NB4 (cell line): Measurements from ENCODE around the gene NCL.

Experiments
- DNase-seq: peaks from one replicate; pipeline ENCODE4 v3.0.0; 2010; ENCODE audit warnings: low read depth
- H3K4me3 ChIP-seq: one replicate; pipeline ENCODE4 v1.5.1; 2011; ENCODE audit warnings: mild to moderate bottlenecking, low read depth, low read length, moderate library complexity
- CTCF ChIP-seq: IDR thresholded peaks from one replicate; pipeline ENCODE4 v1.5.1; 2012; ENCODE audit warnings: low read depth, low read length
- MYC ChIP-seq: IDR thresholded peaks from 2 replicates; pipeline ENCODE4 v1.6.1; 2011; ENCODE audit warnings: low read depth, low read length
- POLR2A ChIP-seq: IDR thresholded peaks from 2 replicates; pipeline ENCODE4 v1.6.1; 2011; ENCODE audit warnings: mild to moderate bottlenecking; ENCODE audit not compliant: insufficient read length; ENCODE audit errors: extremely low read depth
- TF ChIP-seq, protein P1 (sequence below): IDR thresholded peaks from 2 replicates; pipeline ENCODE4 v1.6.1; 2011; ENCODE audit warnings: low read depth, low read length

NCL gene

DNA sequence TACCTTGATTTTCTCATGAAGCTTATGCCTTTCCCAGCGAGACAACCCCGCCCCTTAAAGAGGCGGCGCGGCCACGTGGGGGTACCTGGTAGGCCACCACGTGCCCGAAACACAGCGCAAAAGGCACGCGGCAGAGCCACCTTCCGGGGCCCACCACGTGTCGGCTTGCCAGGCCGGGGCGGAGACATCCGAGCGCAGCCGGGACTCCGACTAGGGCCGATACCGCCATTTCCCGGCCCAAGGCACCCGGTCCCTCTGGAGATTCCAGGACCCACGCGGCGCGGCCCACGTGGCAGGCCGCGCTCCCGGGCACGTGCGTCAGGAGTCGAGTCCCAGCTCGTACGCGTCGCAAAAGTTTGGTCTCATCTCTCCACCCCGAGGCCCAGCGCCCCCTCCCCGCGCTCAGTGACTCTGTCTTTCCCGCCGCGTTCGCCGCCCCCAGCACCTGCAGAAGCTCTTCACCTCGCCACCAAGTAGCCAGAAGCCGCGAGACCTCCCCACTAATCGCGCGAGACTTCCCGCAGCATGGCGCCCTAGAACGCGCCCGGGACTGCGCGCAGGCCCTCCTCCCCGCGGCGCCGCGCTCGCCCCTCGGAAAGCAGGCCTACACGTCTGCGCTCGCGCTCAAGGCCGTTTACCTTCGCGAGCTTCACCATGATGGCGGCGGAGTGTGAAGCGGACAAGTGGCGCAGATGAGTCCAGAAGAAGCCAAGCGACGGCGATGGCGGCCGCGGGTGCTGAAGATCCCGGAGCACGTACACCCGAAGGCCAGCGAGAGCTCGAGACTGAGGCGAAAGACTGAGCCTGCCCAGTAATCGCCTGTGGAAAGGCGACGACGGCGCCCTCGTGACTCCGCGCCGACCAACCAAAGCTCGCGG lies at the start of gene NCL:
NCL (minus strand) TSS at position 787 of the 878 bp plus-strand sequence; CDS start at position 656, 131 bp downstream.
- TF ChIP-seq POLR2A: peak; percentile 99
- TF ChIP-seq, protein P1, sequence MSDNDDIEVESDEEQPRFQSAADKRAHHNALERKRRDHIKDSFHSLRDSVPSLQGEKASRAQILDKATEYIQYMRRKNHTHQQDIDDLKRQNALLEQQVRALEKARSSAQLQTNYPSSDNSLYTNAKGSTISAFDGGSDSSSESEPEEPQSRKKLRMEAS: peak; percentile 98
- TF ChIP-seq MYC: peak; percentile 98
- TF ChIP-seq CTCF: no peak
- H3K4me3 ChIP-seq: peak within 1 kb of the TSS; percentile 99
- peak; percentile 84 for DNase-seq

- no peak for DNase-seq
- peak overlapping the region; percentile 94 for H3K4me3 ChIP-seq
Observed at GRCh38 chr2:231513746-231514224, 49.5 kb upstream of the NCL start.

DNA sequence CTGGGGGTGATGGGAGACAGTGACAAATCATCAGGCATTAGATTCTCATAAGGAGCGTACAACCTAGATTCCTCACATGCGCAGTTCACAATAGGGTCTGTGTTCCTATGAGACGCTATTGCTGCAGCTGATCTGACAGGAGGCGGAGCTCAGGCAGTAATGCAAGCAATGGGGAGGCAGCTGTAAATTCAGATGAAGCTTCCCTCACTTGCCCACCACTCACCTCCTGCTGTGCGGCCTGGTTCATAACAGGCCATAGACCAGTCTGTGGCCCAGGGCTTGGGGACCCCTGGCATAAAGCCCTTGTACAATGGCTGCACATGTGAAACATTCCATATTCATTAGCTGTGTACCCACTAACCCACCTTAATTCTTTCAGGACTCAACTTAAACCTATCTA lies 47.9 kb upstream of the NCL start:
- H3K4me3 ChIP-seq: no peak overlapping the region
- no peak for DNase-seq
- no peak for TF ChIP-seq CTCF
- no peak for TF ChIP-seq POLR2A
- TF ChIP-seq MYC: no peak
- TF ChIP-seq, protein P1: no peak

More at GRCh38 chr2:231513746-231514224, 49.5 kb upstream of the NCL start:
- TF ChIP-seq CTCF: no peak
- TF ChIP-seq POLR2A: no peak
- no peak for TF ChIP-seq MYC
- TF ChIP-seq, protein P1: no peak

DNA sequence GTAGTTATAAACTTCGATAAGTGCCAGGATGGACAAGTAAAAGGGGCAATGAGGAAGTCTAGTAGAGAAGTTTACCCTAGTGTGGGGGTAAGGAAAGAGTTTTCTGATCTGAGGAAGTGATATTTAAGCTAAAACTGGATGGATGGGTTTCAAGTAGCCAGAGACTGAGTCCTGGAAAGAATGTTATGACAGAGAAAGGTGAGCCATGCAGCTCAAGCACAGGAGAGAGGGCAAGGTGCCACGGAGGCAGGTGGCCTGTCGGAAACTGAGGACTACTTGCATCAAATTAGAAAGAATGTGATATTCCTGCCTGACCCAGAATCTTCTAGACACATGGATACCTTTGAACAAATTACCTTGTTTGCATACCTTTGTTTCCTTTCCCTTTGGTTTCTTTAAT lies 39.5 kb upstream of the NCL start:
- no peak for DNase-seq
- TF ChIP-seq, protein P1: no peak
- H3K4me3 ChIP-seq: no peak overlapping the region

DNA sequence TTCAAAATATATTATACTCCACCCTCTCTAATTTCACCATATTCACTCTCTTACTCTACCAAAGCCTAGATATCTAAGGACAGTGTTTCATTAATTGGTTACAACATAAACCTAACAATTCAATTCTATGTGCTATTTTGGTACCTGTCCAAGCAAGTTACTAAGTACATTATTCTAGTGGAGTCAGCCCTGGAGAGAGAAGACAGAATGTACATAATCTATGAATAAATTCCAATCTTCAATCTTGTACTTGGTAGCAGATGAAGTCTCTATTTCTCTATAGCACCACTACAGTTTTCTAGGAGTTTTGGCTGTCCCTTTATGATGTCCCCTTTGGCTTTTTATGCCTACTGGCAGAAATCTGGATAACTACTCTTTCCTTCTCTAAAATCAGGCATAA lies 38.3 kb upstream of the NCL start:
- no peak overlapping the region for H3K4me3 ChIP-seq
- no peak for DNase-seq
- TF ChIP-seq MYC (no peak), POLR2A (no peak), CTCF (no peak)
- TF ChIP-seq, protein P1: no peak

DNA sequence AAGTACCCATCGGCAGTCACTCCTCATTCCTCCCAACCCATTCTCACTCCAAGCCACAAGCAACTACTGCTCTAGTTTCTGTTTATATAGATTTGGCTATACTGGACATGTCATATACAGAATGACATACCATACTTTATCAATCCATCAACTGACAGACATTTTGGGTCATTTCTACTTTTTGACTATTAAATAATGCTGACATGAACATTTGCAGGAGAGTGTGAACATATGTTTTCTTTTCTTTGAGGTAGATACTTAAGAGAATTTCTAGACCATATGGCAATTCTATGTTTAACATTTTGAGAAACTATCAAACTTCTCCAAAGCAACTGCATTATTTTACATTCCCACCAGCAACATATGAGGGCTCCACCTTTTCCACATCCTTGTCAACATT lies 33.4 kb upstream of the NCL start:
- no peak for DNase-seq
- TF ChIP-seq, protein P1: no peak
- no peak for TF ChIP-seq POLR2A
- TF ChIP-seq CTCF: no peak
- TF ChIP-seq MYC: no peak
- no peak overlapping the region for H3K4me3 ChIP-seq
